HEK293 (cell line): ENCODE data around the gene ZC3H15.

Experiments
- CTCF ChIA-PET: fragments of 350-600 bp; formaldehyde crosslinking; extraction: SDS; loops from one replicate; lab custom pipeline; 2021; ENCODE audit warnings: antibody characterized with exemption; lab: Yijun Ruan, JAX
- POLR2A ChIA-PET: fragments of 300-600 bp; formaldehyde crosslinking; extraction: SDS; loops from one replicate; lab custom pipeline; 2020; ENCODE audit warnings: antibody characterized with exemption, inconsistent platforms; lab: Yijun Ruan, JAX
- H3K27ac ChIP-seq: fragments of 200-500 bp; sonication (Bioruptor generic); 2 replicates; pipeline ENCODE4 v1.5.1; 2014; ENCODE audit warnings: low read depth, low read length, control low read depth, inconsistent platforms; ENCODE audit errors: extremely low read depth
- H3K36me3 ChIP-seq, 2 experiments: fragments of 200-500 bp in 1 of 2; sonication (Bioruptor generic) in 1 of 2; 1 replicate in 1 of 2; 2 replicates in 1 of 2; pipeline ENCODE4 v1.5.1; 2014 to 2017; ENCODE audit warnings: inconsistent platforms in 2 of 2, low read length in 2 of 2; ENCODE audit not compliant: control insufficient read depth in 2 of 2, insufficient read depth in 1 of 2
- H3K4me1 ChIP-seq: fragments of 200-500 bp; sonication (Bioruptor generic); 2 replicates; pipeline ENCODE4 v1.5.1; 2014; ENCODE audit warnings: mild to moderate bottlenecking, low read length, inconsistent platforms; ENCODE audit not compliant: control insufficient read depth, insufficient read depth
- H3K4me3 ChIP-seq: 2 replicates; pipeline ENCODE4 v1.5.1; 2011; ENCODE audit warnings: low read depth, mild to moderate bottlenecking, control low read depth, low read length, moderate library complexity
- H3K9me3 ChIP-seq: fragments of 200-500 bp; sonication (Bioruptor generic); 2 replicates; pipeline ENCODE4 v1.5.1; 2014; ENCODE audit warnings: low read depth, low read length, inconsistent platforms; ENCODE audit not compliant: control insufficient read depth, insufficient read depth
- ATF2 ChIP-seq: fragments of 450-650 bp; formaldehyde crosslinking; IDR thresholded peaks from 2 replicates; pipeline ENCODE4 v1.5.1; 2016; ENCODE audit warnings: missing biosample characterization, missing genetic modification characterization, low read depth
- HOXC10 ChIP-seq: sonication (generic); formaldehyde crosslinking; IDR thresholded peaks from 2 replicates; pipeline ENCODE4 v1.8.1; 2023; ENCODE audit warnings: mild to moderate bottlenecking, missing genetic modification reagents
- KLF1 ChIP-seq: fragments of 450-650 bp; formaldehyde crosslinking; IDR thresholded peaks from 2 replicates; pipeline ENCODE4 v1.5.1; 2016; ENCODE audit warnings: missing biosample characterization, missing genetic modification characterization
- SCRT2 ChIP-seq: fragments of 450-650 bp; formaldehyde crosslinking; IDR thresholded peaks from 2 replicates; pipeline ENCODE4 v1.5.1; 2016; ENCODE audit warnings: missing biosample characterization, missing genetic modification characterization
- SETDB1 ChIP-seq: IDR thresholded peaks from one replicate; pipeline ENCODE4 v1.6.1; 2017; ENCODE audit warnings: mild to moderate bottlenecking, low read length, moderate library complexity, mixed read lengths; ENCODE audit not compliant: insufficient read length
- TSHZ1 ChIP-seq: fragments of 450-650 bp; formaldehyde crosslinking; IDR thresholded peaks from 2 replicates; pipeline ENCODE4 v1.5.1; 2016; ENCODE audit warnings: missing biosample characterization, missing genetic modification characterization, borderline replicate concordance
- ZBTB21 ChIP-seq: fragments of 450-650 bp; formaldehyde crosslinking; IDR thresholded peaks from 2 replicates; pipeline ENCODE4 v1.5.1; 2017; ENCODE audit warnings: missing biosample characterization, missing genetic modification characterization
- ZBTB7A ChIP-seq: fragments of 450-650 bp; formaldehyde crosslinking; IDR thresholded peaks from 2 replicates; pipeline ENCODE4 v1.5.1; 2016; ENCODE audit warnings: low read depth, missing biosample characterization, missing genetic modification characterization
- ZFP41 ChIP-seq: fragments of 450-650 bp; formaldehyde crosslinking; IDR thresholded peaks from 2 replicates; pipeline ENCODE4 v1.5.1; 2016; ENCODE audit warnings: missing biosample characterization, missing genetic modification characterization, borderline replicate concordance
- ZNF133 ChIP-seq: fragments of 450-650 bp; formaldehyde crosslinking; IDR thresholded peaks from 2 replicates; pipeline ENCODE4 v1.5.1; 2016; ENCODE audit warnings: missing biosample characterization, missing genetic modification characterization
- ZNF184 ChIP-seq: fragments of 450-650 bp; IDR thresholded peaks from 2 replicates; pipeline ENCODE4 v1.5.1; 2018; ENCODE audit warnings: missing biosample characterization, mild to moderate bottlenecking, missing genetic modification characterization
- ZNF362 ChIP-seq: fragments of 450-650 bp; formaldehyde crosslinking; IDR thresholded peaks from 2 replicates; pipeline ENCODE4 v1.5.1; 2016; ENCODE audit warnings: missing biosample characterization, missing genetic modification characterization
- ZNF391 ChIP-seq: fragments of 450-650 bp; formaldehyde crosslinking; IDR thresholded peaks from 2 replicates; pipeline ENCODE4 v1.5.1; 2016; ENCODE audit warnings: low read depth, missing biosample characterization, missing genetic modification characterization, borderline replicate concordance
- ZNF555 ChIP-seq: fragments of 450-650 bp; formaldehyde crosslinking; conservative IDR thresholded peaks from 2 replicates; pipeline ENCODE4 v1.5.1; 2017; ENCODE audit warnings: missing biosample characterization, mild to moderate bottlenecking, missing genetic modification characterization, inconsistent platforms
- ZNF639 ChIP-seq: fragments of 450-650 bp; formaldehyde crosslinking; IDR thresholded peaks from 2 replicates; pipeline ENCODE4 v1.5.1; 2016; ENCODE audit warnings: missing biosample characterization, missing genetic modification characterization
- ZNF670 ChIP-seq: fragments of 450-650 bp; formaldehyde crosslinking; IDR thresholded peaks from 2 replicates; pipeline ENCODE4 v1.5.1; 2016; ENCODE audit warnings: missing biosample characterization, missing genetic modification characterization, low read depth
- ZNF692 ChIP-seq: fragments of 450-650 bp; formaldehyde crosslinking; IDR thresholded peaks from 2 replicates; pipeline ENCODE4 v1.5.1; 2016; ENCODE audit warnings: missing biosample characterization, missing genetic modification characterization
- ZNF777 ChIP-seq: fragments of 450-650 bp; formaldehyde crosslinking; IDR thresholded peaks from 2 replicates; pipeline ENCODE4 v1.5.1; 2017; ENCODE audit warnings: missing biosample characterization, missing genetic modification characterization, borderline replicate concordance
- ZSCAN16 ChIP-seq: fragments of 450-650 bp; formaldehyde crosslinking; IDR thresholded peaks from 2 replicates; pipeline ENCODE4 v1.5.1; 2016; ENCODE audit warnings: missing biosample characterization, missing genetic modification characterization
- ZSCAN18 ChIP-seq: fragments of 450-650 bp; formaldehyde crosslinking; IDR thresholded peaks from 2 replicates; pipeline ENCODE4 v1.5.1; 2016; ENCODE audit warnings: missing biosample characterization, missing genetic modification characterization
- ZSCAN30 ChIP-seq: fragments of 450-650 bp; IDR thresholded peaks from 2 replicates; pipeline ENCODE4 v1.5.1; 2018; ENCODE audit warnings: missing biosample characterization, mild to moderate bottlenecking, missing genetic modification characterization, moderate library complexity

ZC3H15 gene

GRCh38 chr2:186508263-186508662 lies 22.2 kb downstream of the ZC3H15 start:
- H3K36me3 ChIP-seq, result peaks cover 41 to 93% of the 10 kb centered on the region in 2 experiments
- POLR2A ChIA-PET, result no interaction called here

GRCh38 chr2:186515376-186515775 lies 29.3 kb downstream of the ZC3H15 start:
- CTCF ChIA-PET, result no interaction called here
- no peaks in the 10 kb centered on the region for H3K4me1 ChIP-seq
- TF ChIP-seq ZBTB21 (tag by site-specific recombination) (no peak), ZNF184 (no peak), ZBTB7A (tag by site-specific recombination) (no peak), ATF2 (tag by site-specific recombination) (no peak), ZNF133 (tag by site-specific recombination) (no peak), ZNF777 (tag by site-specific recombination) (no peak)
- H3K4me3 ChIP-seq, result no peak overlapping the region
- no peaks in the 10 kb centered on the region for H3K9me3 ChIP-seq
- no peak overlapping the region for H3K27ac ChIP-seq
- H3K36me3 ChIP-seq, result peaks cover 9 to 33% of the 10 kb centered on the region in 2 experiments; a peak in 2 of 3 replicates
- POLR2A ChIA-PET, result no interaction called here

More at GRCh38 chr2:186508263-186508662, 22.2 kb downstream of the ZC3H15 start:
- H3K27ac ChIP-seq, result no peak overlapping the region
- CTCF ChIA-PET, result interaction anchor here (2.4 kb wide), 1 partner anchor 133 kb away, joined by 15 read pairs; no protein-coding TSS in a partner anchor
- H3K4me1 ChIP-seq, result no peaks in the 10 kb centered on the region
- H3K4me3 ChIP-seq, result no peak overlapping the region
- H3K9me3 ChIP-seq, result no peaks in the 10 kb centered on the region
- TF ChIP-seq ZNF555 (tag by site-specific recombination) (no peak), SETDB1 (no peak), ZNF639 (tag by site-specific recombination) (no peak), ZNF362 (tag by site-specific recombination) (no peak), KLF1 (tag by site-specific recombination) (no peak)

GRCh38 chr2:186516396-186516795 lies 30.3 kb downstream of the ZC3H15 start:
- no peak overlapping the region for H3K4me3 ChIP-seq
- ChIA-PET CTCF (interaction anchor here (0.9 to 2.3 kb wide), 3 partner anchors 12 to 125 kb away, joined by 4 to 8 read pairs (median 7); no protein-coding TSS in a partner anchor), POLR2A (no interaction called here)
- H3K9me3 ChIP-seq, result no peaks in the 10 kb centered on the region
- H3K27ac ChIP-seq, result no peak overlapping the region
- H3K4me1 ChIP-seq, result no peaks in the 10 kb centered on the region
- peaks cover 9 to 31% of the 10 kb centered on the region in 2 experiments; a peak in 2 of 3 replicates for H3K36me3 ChIP-seq
- TF ChIP-seq ZBTB7A (tag by site-specific recombination) (no peak), ZNF391 (no peak), ZNF670 (tag by site-specific recombination) (no peak), SCRT2 (tag by site-specific recombination) (no peak), ZSCAN30 (tag by site-specific recombination) (no peak), HOXC10 (no peak), ZSCAN18 (tag by site-specific recombination) (no peak), ZNF692 (tag by site-specific recombination) (no peak), ZFP41 (tag by site-specific recombination) (no peak), TSHZ1 (tag by site-specific recombination) (no peak), ZSCAN16 (no peak)
